Lower lobe of right lung (tissue), 2 donors: ENCODE measurements around the gene CASP9. TPM values are rescaled to one million over a fixed set of nuclear protein-coding genes. Genes with fewer than 3 reads are reported as not detected.

Source experiments
- ATAC-seq, 2 donors: fragments of 200-7000 bp; cut with Tn5 transposase; one replicate each; pipeline ENCODE4 v1.9.1; 2020 to 2022; ENCODE audit warnings: mild to moderate bottlenecking in 2 of 2, moderate library complexity in 2 of 2
- DNase-seq: peaks from one replicate; pipeline ENCODE4 v3.0.0-alpha.2; 2020
- H3K27ac ChIP-seq: fragments of 200-600 bp; one replicate; pipeline ENCODE4 v1.8.0; 2022
- H3K27me3 ChIP-seq: fragments of 200-600 bp; one replicate; pipeline ENCODE4 v1.8.0; 2022; ENCODE audit warnings: low read depth
- H3K36me3 ChIP-seq: fragments of 200-600 bp; one replicate; pipeline ENCODE4 v1.8.0; 2022; ENCODE audit warnings: mild to moderate bottlenecking
- H3K4me1 ChIP-seq: fragments of 200-600 bp; one replicate; pipeline ENCODE4 v1.8.0; 2022
- H3K4me3 ChIP-seq: fragments of 200-600 bp; one replicate; pipeline ENCODE4 v1.8.0; 2022; ENCODE audit warnings: mild to moderate bottlenecking
- H3K9me3 ChIP-seq: fragments of 200-600 bp; one replicate; pipeline ENCODE4 v1.8.0; 2022
- CTCF ChIP-seq: fragments of 200-600 bp; IDR thresholded peaks from one replicate; pipeline ENCODE4 v1.8.0; 2022; ENCODE audit warnings: antibody characterized with exemption, mild to moderate bottlenecking
- intact Hi-C: fragments of 100-400 bp; cut with DNase I; formaldehyde crosslinking; loops from one replicate; pipeline ENCODE4 v1.11.0; 2022
- total RNA-seq: library from RNA; stranded (reverse); fragmentation: NEBNext Ultra II Directional; extraction: Animal tissue kit (Norgen Biotek cat#: 25700); gene quantifications from one replicate; pipeline ENCODE4 v1.2.1, GENCODE V29; 2021
- donor health status: DM: no; HTN: yes; CAD: no; lungs with severe emphysema.

CASP9 gene
- total RNA-seq, 1 donor from 2014 or later: 16.4 TPM

- intact Hi-C loops: no loop called here
- ATAC-seq: no peak
Observed at GRCh38 chr1:15442759-15443158, 81.3 kb downstream of the CASP9 start.

GRCh38 chr1:15442119-15442518 is 81.9 kb downstream of the CASP9 start:
- no peak for DNase-seq
- Histone ChIP-seq H3K9me3 (no peaks in the 10 kb centered on the region), H3K27ac (no peak overlapping the region), H3K27me3 (peaks cover 3% of the 10 kb centered on the region), H3K4me1 (no peaks in the 10 kb centered on the region), H3K4me3 (no peak overlapping the region), H3K36me3 (no peaks in the 10 kb centered on the region)
- no peak for ATAC-seq
- intact Hi-C loops: no loop called here
- no peak for TF ChIP-seq CTCF

More at GRCh38 chr1:15442759-15443158, 81.3 kb downstream of the CASP9 start:
- Histone ChIP-seq H3K27ac (no peak overlapping the region), H3K4me1 (no peaks in the 10 kb centered on the region), H3K36me3 (no peaks in the 10 kb centered on the region), H3K27me3 (peaks cover 5% of the 10 kb centered on the region), H3K9me3 (no peaks in the 10 kb centered on the region), H3K4me3 (no peak overlapping the region)
- no peak for TF ChIP-seq CTCF
- no peak for DNase-seq

Other genes starting within 250 kb of the CASP9 start
- 100 TPM for gene EFHD2, start 114.3 kb downstream of the CASP9 start, total RNA-seq
- not detected for gene CTRC, start 85.8 kb downstream of the CASP9 start, total RNA-seq
- not detected for gene CELA2A, start 67.5 kb downstream of the CASP9 start, total RNA-seq
- not detected for gene CELA2B, start 48.1 kb downstream of the CASP9 start, total RNA-seq
- 23.9 TPM for gene DNAJC16, start 2.6 kb upstream of the CASP9 start, total RNA-seq
- not detected for gene AGMAT, start 60.8 kb upstream of the CASP9 start, total RNA-seq
- 48.8 TPM for gene DDI2, start 93.2 kb upstream of the CASP9 start, total RNA-seq
- 80.4 TPM for gene PLEKHM2, start 160.1 kb upstream of the CASP9 start, total RNA-seq
- 3.5 TPM for gene SLC25A34, start 212.0 kb upstream of the CASP9 start, total RNA-seq
- not detected for gene TMEM82, start 218.3 kb upstream of the CASP9 start, total RNA-seq
- 20.1 TPM for gene FBLIM1, start 234.6 kb upstream of the CASP9 start, total RNA-seq